NCI-H128 (cell line): ENCODE results near the gene GPD2.
"Not testable (repeated sequence)": the region's sequence is repeated elsewhere in the genome, so short reads cannot be mapped to it uniquely, and the experiment has no call there.

Experiments
- DNase-seq: peaks from one replicate; lab custom pipeline; 2025; ENCODE audit not compliant: unreplicated experiment; lab: John Stamatoyannopoulos, UW

Gene GPD2

GRCh38 chr2:156585457-156585856, 149.3 kb downstream of the GPD2 start:
- DNase-seq = no peak

GRCh38 chr2:156586621-156587020, 150.4 kb downstream of the GPD2 start:
- no peak for DNase-seq

- no peak for DNase-seq
These were observed 153.4 kb downstream of the GPD2 start for GRCh38 chr2:156589381-156590079.

GRCh38 chr2:156590085-156590739, 154.0 kb downstream of the GPD2 start:
- no peak for DNase-seq

DNA sequence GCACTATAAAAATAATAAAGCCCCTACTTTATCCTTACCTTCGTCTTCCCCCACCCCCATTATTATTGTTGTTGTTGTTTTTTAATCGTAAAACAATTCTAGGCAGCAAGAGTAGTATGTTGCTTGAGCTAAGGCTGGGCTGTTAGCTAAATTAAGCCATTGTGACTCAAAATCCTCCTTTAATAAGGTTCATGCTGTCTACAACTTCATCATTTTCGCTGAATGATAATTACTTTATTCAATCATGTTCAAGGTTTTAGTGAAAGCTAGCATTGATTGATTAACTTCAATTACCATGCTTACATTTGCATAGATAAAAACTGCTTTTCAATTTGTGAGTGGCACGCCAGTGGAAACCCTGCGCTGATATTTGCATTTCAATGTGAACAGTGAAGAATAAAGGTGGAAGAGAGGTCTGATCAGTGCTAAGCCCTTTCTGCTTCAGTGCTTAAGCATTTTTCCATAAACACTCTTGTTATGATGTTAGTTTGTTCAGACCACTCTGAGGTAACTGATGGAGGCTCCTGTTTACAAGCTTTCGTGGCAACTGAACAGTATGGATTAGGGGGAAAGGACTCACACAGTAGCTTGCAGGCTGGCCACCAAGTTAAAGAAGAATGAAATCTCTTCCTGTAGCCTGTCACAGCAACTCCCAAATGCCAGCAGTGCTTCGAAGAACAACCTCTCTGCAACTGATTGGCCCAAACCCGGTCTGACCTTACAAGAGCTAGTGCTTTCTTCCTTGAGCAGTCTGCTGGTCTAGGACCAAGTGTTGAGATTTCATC, 156.8 kb downstream of the GPD2 start:
- no peak for DNase-seq

DNA sequence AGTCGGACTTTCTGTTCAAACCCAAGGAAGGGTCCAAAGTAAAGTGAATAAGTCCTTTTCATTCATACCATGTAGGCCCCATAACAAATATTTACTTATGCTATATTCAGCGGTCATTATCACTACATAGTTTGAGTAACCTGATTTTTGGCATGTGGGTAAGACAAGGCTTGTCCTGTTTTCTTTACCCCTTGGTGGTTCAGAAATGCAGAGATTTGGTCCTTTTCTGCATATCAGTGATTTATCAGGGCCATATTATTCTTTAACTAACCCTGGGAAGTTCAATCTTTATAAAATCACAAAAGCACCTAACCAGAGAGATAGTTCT, 157.4 kb downstream of the GPD2 start:
- DNase-seq = no peak

DNA sequence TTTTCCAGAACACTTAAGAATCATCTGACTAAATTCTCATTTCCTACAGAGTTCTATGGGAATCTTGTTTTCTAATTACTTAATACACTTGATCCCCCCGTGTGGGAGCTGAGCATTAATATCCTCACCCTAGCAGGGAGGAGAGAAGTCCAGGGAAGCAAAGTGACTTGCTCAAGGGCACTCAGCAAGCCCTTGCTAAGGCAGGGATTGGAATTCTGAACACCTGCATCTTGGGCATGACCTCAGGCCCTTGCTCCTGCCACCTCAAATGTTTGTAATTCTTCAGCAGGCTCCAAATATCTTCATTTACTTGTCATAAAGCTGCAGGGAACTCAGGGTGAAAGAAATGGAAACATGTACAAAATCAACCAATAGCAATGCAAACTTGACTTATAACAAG, 162.4 kb downstream of the GPD2 start:
- DNase-seq = no peak

- no peak for DNase-seq
These were observed 164.0 kb downstream of the GPD2 start for GRCh38 chr2:156600196-156600595.

- no peak for DNase-seq
These were observed 165.8 kb downstream of the GPD2 start for GRCh38 chr2:156601855-156602551.

DNA sequence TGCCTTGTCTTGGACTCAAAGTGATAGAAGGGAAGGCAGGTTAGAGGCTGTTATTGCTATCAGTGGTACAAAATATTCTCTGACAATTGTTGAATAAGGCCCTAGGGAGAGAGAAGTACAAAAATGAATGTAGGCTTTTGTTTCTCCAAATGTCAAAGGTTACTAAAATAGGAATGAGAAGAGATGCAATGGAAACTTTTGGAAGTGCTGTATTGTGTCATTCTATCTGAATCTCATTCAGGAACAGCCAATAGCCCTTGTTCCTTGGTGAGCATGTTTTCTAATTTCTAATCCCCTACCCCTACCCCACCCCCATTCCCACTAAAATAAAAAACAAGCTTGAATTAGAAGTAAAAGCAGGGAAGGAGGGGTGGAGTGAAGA, 166.4 kb downstream of the GPD2 start:
- no peak for DNase-seq

- no peak for DNase-seq
These were observed 179.7 kb downstream of the GPD2 start for GRCh38 chr2:156615836-156616322.

DNA sequence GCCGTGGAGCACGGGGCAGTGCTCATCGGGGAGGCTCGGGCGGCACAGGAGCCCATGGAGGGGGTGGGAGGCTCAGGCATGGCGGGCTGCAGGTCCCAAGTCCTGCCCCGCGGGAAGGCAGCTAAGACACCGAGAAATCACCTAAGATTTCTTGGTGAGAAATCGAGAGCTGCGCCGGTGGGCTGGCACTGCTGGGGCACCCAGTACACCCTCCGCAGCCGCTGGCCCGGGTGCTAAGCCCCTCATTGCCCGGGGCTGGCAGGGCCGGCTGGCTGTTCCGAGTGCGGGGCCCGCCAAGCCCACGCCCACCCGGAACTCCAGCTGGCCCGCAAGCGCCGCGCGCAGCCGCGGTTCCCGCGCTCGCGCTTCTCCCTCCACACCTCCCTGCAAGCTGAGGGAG, 181.9 kb downstream of the GPD2 start:
- not testable (repeated sequence) for DNase-seq

GRCh38 chr2:156619021-156619539, 182.9 kb downstream of the GPD2 start:
- no peak for DNase-seq

- no peak for DNase-seq
These were observed 186.3 kb downstream of the GPD2 start for GRCh38 chr2:156622491-156622890.

GRCh38 chr2:156625360-156626170, 189.4 kb downstream of the GPD2 start:
- DNase-seq = no peak

DNA sequence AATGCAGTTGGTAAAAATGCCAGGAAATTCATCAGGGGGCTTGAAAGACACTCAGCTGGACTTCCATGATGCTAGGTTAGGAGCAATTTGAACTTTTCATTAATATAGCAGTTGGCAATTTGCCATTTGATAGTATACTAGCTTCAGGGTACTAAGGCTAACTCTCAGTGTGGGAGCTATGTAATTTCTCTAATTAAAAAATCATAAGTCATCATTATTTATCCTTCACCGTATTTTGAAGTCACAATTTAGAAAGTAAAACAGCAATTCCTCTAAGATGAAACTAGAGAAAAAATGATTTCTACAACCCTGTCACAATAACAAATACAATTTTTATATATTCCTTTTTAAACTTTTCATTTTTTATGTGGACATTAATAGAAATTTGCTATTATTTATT, 190.8 kb downstream of the GPD2 start:
- no peak for DNase-seq

DNA sequence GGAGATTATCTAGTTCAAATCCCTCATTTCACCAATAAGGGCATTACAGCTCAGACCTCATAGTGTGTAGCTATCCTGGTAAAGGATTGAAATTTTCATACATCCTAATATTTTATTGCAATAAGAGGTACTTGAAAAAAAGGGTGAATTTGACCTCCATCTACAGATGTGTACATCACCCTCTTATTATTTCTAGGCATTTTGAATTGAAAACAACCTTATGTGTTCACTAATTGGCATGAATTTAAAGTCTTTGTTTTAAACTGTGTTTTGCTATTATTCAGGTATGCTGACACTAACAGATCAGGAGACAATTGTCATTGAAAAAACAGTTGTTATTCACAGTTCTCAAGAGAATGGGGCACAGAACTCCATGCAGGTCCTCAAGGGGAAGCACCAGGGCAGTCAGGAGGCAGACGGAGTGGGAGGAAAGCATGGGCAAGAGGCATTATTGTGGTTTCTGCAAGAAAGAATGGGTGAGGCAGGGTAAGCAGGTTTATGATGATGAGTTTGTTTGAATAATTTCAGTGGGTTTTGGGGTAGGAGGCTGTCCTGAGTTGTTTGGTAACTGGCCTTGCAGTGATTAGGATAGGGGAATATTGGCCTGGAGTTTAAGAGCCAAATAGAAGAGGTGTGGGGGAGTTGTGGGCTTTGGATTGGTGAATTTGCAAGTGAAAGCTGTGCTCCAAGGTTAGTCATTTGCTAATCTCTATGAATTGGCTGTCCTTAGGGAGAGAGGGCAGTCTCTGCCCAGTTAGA, 194.6 kb downstream of the GPD2 start:
- no peak for DNase-seq

GRCh38 chr2:156635646-156636045, 199.5 kb downstream of the GPD2 start:
- no peak for DNase-seq
